KBM-7 (cell line): ENCODE results near the gene MAGI1.

Source experiments
- DNase-seq: peaks from one replicate; pipeline ENCODE4 v3.0.0-alpha.2; 2015
- in situ Hi-C: fragments of 300-500 bp; cut with MboI; formaldehyde crosslinking; loops from 2 replicates; pipeline ENCODE4 v1.14.3; 2020; ENCODE audit warnings: low sequenced_read_pairs, low pct_unique_long_range_greater_than_20kb, mixed read lengths

The MAGI1 gene

DNA sequence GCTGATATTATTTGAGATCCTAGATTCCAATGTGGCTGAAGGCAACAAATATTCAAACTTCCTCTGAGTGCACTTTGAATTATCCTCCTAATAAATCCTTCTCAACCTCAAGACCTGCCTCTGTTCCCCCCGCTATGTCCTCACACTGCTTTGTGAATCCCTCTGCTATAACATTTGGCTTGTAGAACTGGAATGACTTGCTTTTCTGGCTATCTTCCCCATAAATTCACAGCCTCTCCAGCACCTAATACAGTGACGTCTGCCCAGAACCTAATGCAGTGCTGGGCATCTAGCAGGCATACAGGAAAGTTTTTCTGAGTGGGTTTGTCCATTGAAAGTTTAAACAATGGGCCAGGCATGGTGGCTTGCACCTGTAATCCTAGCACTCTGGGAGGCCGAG, 707.0 kb downstream of the MAGI1 start:
- no peak for DNase-seq
- in situ Hi-C loops, result no loop called here

DNA sequence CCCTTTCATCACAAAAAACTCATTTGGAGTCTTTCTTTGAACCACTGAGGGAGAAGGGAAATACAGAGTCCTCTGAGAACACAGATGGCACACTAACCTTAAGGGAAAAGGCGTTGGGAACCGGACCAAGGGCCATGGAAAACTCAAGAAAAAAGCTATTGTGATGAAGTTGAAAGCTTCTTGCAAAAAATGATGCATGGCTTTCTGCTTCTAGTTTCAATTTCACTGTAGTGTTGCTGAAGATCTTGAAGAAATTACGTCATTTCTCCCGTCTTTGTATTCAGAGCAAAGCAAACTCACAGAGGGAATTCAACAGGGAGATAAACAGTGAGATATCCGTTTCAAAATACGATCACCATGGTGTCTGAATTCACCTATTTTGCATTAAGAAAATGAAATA, 708.6 kb downstream of the MAGI1 start:
- in situ Hi-C loops, result no loop called here
- no peak for DNase-seq

DNA sequence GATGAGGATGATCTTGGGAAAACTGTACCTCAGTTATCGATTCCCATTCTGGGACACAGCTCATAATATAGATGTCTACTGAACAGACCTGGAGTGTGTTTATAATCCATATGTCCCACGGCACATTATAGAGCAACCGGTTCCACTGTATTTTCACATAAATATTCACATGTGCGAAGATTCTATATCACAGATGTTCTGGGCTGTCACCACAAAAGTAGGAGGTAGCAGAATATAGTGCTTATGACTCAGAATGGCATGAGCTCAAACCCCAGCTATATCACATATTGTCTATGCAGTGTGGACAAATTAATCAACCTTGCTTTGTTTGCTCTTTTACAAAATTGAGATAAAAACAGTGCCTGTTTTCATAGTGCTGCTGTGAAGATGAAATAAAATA, 710.6 kb downstream of the MAGI1 start:
- DNase-seq, result no peak
- in situ Hi-C loops, result no loop called here

DNA sequence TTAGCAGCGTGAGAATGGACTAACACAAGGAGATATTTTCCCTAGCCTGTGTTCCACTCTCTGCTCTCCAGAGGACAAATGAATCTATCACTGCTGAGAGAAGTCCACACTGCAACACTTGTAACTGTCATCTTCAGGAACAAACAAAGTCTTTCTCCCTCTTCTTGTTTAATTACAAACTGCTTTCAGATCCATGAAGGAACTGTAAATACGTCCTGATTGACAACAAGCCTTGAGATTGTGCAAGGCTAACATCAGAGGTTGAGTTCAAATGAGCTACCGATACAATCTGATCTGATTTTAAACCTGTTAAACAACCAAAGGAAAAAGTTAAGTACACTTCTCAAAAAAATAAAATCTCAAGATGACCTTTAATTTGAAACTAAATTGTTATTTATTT, 712.1 kb downstream of the MAGI1 start:
- DNase-seq, result no peak
- in situ Hi-C loops, result no loop called here

DNA sequence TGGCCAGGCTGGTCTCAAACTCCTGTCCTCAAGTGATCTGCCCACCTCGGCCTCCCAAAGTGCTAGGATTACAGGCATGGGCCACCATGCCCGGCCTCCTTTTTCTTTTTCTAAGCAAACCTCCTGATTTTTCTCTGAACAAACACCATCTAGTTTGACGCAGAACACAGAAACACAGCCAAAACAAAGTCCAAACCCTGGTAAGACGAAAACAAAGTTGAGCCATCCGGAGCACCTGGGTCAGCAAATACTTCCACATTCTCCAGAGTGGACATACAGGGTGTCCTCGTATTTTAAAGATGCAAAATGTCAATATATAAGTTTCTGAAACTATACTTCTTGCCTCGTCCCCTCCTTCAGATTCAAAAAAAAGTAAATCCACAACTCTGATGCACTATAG, 715.8 kb downstream of the MAGI1 start:
- in situ Hi-C loops, result no loop called here
- DNase-seq, result no peak

DNA sequence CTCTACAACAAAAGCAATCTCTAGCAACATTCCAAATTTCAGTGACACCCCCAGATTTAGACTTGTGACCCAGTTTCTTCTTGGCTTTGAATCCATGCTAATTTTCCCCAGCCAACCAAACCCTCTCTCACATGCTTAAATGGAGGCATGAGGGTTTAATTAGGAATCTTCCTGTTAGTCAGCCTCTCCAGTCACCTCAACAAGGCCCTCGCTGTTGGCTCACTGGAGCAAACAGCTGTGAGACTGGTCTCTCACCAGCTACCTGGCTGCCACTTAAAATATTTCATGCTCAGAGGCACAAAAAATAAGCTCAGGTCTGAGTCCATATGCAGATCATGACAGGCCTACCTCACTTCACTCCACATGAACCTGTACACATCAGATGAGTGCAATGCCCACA, 720.5 kb downstream of the MAGI1 start:
- in situ Hi-C loops, result no loop called here

DNA sequence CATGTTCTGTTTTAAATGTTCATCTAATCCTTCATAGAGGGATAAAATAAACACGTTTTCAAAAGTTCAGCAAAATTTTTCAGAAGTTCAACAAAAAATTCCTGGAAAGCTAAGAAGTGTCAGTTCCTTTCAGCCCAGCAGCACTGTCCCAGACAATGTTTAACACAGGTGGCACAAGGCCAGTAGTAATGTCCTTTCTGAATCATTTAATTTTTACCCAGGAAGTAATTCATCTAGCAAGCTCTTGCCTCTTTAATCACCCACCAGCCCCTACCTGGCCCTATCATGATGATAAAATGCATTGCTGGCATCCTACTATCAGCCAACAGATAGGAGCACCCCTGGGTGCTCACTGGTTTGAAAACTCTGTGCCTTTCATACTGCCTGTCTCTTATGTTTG, 723.8 kb downstream of the MAGI1 start:
- no peak for DNase-seq
- in situ Hi-C loops, result no loop called here

More for the DNA sequence above, 720.5 kb downstream of the MAGI1 start:
- no peak for DNase-seq

DNA sequence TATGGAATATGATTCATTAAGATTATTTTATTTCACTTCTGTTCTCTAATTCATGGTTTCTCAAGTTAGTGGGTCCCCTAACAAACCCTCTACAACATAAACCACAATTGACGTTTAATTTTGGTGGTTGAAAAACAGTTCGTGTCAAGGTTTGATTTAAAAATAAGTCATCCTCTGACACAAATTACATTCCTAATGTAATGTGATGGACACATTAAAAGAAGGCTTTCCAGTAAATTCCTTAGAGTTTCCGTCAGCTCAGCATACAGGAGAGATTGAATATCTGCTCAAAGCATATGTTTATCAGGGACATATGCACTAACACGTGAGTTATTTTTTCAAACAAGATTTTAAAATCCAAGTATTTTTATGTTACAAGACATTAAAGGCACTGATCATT, 724.4 kb downstream of the MAGI1 start:
- in situ Hi-C loops, result no loop called here
- DNase-seq, result no peak

DNA sequence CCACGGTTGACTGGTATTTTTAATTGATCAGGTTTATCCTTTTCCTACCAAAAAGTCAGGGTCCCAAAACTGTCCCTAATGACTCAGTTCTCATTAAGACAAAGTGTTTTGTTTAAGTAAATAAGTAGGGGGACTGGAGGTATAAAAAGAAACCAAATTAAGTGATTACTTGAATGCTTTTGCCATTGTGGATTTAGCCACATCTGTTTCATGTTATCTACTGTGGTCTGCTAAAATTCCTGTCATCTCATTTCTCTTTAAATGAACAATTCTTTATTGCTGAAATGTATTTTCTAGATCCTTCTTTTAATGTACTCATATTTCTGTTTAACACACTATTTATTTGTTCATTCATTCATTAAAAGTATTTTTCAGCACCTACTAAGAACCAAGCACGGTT, 725.1 kb downstream of the MAGI1 start:
- no peak for DNase-seq
- in situ Hi-C loops, result no loop called here

DNA sequence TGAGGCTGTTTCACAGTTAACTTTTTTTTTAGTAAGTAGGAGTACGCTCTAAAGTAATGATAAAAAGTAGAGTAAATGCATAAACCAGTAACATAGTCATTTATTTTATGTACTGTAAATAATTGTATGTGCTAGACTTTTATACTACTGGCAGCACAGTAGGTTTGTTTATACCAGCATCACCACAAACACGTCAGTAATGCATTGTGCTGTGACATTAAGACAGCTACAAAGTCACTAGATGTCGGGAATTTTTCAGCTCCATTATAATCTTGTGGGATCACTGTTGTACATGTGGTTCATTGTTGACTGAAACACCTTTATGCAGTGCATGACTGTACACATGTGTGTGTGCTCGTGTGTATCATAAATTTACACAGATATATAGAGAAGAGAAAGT, 732.9 kb downstream of the MAGI1 start:
- no peak for DNase-seq
- in situ Hi-C loops, result no loop called here
